GM12892 (cell line): ENCODE data around the gene MARCHF5.

Experiments used
- POLR2AphosphoS5 ChIP-seq: IDR thresholded peaks from 2 replicates; pipeline ENCODE4 v1.6.1; 2011; ENCODE audit warnings: low read depth, low read length, control low read depth
- TAF1 ChIP-seq: IDR thresholded peaks from 2 replicates; pipeline ENCODE4 v1.6.1; 2011; ENCODE audit warnings: low read depth, mild to moderate bottlenecking, control low read depth, low read length, borderline replicate concordance

- TF ChIP-seq POLR2AphosphoS5 (no peak), TAF1 (no peak)
These were observed 90.6 kb downstream of the MARCHF5 start for GRCh38 chr10:92381543-92381954.
